HG03521 (cell line): ENCODE measurements around the gene SLC22A7.

Experiments
- ATAC-seq: cut with Tn5 transposase; IDR thresholded peaks from one replicate; pipeline ENCODE4 v1.9.1; 2021; ENCODE audit warnings: mild to moderate bottlenecking, moderate library complexity; ENCODE audit not compliant: unreplicated experiment

SLC22A7 gene

DNA sequence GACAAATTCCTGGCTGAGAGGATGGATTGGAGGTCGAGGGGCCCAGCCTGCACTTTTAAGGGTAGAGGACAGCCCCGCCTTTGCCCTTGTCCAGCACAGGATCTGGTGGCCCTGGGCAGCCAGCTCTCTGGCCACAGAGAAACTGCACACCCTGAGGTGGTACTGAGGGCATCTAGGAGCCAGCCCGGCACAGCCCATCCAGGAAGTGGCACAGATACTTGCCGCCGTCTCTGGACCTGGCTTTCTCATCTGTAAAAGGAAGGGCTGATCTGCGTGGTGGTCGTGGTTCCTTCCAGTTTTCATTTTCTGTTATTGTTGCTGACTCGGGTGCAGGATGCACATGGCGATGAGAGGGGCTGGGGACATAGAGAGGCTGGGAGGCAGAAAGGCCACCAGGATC lies 16.0 kb upstream of the SLC22A7 start:
- no peak for ATAC-seq

DNA sequence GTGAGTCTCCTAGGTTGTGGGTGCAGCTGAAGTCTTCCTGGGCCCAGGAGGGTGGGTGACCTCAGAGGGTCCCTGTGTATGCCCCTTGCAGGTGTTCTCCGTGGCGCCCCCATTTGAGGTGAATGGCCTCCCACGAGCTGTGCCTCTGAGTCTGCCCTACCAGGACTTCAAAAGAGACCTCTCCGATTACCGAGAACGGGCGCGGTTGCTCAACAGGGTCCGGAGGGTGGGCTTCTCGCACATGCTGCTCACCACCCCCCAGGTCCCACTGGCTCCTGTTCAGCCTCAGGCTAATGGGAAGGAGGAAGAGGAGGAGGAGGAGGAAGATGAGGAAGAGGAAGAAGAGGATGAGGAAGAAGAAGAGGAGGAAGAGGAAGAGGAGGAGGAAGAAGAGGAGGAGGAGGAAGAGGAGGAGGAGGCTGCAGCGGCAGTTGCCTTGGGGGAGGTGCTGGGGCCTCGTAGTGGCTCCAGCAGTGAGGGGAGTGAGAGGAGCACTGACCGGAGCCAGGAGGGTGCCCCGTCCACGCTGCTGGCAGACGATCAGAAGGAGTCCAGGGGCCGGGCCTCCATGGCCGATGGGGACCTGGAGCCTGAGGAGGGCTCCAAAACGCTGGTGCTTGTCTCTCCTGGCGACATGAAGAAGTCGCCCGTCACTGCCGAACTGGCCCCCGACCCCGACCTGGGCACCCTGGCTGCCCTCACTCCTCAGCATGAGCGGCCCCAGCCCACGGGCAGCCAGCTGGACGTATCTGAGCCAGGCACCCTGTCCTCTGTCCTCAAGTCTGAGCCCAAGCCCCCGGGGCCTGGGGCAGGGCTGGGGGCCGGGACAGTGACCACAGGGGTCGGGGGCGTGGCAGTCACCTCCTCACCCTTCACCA lies 15.2 kb upstream of the SLC22A7 start:
- ATAC-seq: no peak

DNA sequence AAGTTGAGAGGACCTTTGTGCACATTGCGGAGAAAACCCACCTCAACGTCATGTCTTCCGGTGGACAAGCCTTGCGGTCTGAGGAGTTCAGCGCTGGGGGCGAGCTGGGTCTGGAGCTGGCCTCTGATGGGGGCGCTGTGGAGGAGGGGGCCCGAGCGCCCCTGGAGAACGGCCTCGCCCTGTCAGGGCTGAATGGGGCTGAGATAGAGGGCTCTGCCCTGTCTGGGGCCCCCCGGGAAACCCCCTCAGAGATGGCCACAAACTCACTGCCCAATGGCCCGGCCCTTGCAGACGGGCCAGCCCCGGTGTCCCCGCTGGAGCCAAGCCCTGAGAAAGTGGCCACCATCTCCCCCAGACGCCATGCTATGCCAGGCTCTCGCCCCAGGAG lies 14.6 kb upstream of the SLC22A7 start:
- ATAC-seq: no peak

DNA sequence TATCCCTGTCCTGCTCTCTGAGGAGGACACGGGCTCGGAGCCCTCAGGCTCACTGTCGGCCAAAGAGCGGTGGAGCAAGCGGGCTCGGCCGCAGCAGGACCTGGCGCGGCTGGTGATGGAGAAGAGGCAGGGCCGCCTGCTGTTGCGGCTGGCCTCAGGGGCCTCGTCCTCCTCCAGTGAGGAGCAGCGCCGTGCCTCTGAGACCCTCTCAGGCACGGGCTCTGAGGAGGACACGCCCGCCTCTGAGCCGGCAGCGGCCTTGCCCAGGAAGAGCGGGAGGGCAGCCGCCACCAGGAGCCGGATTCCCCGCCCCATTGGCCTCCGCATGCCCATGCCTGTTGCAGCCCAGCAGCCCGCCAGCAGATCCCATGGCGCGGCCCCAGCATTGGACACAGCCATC lies 14.2 kb upstream of the SLC22A7 start:
- no peak for ATAC-seq

DNA sequence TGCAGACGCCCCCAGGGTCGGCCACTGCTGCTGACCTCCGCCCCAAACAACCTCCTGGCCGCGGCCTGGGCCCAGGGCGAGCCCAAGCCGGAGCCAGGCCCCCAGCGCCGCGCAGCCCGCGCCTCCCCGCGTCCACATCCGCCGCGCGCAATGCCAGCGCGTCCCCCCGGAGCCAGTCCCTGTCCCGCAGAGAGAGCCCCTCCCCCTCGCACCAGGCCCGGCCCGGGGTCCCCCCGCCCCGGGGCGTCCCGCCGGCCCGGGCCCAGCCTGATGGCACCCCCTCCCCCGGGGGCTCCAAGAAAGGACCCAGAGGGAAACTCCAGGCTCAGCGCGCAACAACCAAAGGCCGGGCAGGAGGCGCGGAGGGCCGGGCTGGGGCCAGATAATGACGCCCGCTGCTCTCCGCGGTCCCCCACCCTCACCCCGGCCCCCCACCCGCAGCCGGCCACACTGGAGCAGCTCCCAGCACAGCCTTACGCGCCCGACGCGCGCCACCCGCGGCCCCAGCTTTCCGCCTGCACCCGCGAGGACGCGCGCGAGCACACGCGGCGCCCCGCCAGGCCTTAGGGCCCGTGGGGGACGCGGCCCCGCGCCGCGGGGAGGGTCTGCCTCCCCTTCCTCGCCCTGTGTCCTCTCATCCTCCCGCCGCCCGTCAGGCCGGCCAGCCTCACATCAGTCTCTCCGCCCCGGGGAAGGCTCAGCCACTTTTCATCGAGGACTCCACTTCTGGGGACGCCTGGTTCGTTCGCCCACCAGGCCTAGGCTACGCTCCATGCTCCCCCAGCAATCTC lies 12.9 kb upstream of the SLC22A7 start:
- no peak for ATAC-seq

- no peak for ATAC-seq
Measured at GRCh38 chr6:43285832-43286231, 12.2 kb upstream of the SLC22A7 start.

GRCh38 chr6:43286456-43286979 lies 11.5 kb upstream of the SLC22A7 start:
- ATAC-seq: no peak

- ATAC-seq: no peak
Measured at GRCh38 chr6:43286980-43287716, 10.9 kb upstream of the SLC22A7 start.

GRCh38 chr6:43287717-43288679 lies 10.1 kb upstream of the SLC22A7 start:
- ATAC-seq: no peak

DNA sequence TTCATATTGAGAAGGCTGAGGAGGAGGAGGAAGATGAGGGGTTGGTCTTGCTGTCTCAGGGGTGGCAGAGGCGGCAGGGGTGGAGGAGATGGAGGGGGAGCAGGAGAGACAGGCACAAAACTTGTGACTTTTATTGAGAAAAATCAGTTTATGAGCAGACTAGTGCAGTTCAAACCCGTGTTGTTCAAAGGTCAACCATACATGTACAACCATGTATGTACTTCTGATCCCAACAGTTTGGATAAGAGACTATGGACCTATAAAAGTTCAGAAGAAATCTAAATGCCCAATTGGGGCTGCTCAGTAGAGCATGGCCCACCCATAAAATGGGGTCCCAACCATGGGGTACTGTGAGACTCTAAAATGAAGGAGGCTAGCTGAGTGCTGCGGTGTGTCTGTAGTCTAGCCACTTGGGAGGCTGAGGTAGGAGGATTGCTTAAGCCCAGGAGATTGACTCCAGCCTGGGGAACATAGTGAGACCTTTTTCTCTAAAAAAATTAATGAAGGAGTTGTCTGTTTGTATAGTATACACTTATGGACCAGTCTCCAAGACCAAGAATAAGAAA lies 7.6 kb upstream of the SLC22A7 start:
- no peak for ATAC-seq

GRCh38 chr6:43290905-43291355 lies 7.1 kb upstream of the SLC22A7 start:
- no peak for ATAC-seq

GRCh38 chr6:43291708-43292107 lies 6.4 kb upstream of the SLC22A7 start:
- no peak for ATAC-seq

- ATAC-seq: no peak
Measured at GRCh38 chr6:43292341-43292740, 5.7 kb upstream of the SLC22A7 start.

DNA sequence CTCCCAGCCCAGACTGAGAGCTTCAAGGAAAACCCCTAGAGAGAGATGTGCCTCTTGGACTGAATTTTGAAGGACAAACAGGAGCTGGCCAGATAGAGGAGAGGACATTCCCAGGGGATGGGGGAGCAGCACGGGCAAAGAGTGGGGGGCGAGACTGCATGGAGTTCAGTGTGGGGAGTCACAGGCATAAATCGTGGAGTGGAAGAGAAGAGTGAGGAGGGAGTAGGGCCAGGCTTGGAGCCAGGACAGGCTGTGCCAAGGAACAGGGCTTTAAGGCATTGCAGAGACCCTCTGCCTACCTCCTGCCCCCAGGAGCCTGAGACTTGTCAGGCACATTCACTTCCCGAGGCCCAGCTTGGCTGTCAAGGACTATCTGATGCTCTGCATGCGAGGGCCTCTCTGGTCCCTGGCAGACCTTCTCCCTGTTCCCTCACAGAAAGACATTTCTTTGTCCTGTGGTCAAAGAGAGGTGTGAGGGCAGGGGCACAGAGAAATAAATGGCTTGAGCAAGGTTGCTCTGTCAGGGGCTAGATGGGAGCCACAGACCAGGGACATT lies 5.2 kb upstream of the SLC22A7 start:
- no peak for ATAC-seq

GRCh38 chr6:43293698-43294097 lies 4.4 kb upstream of the SLC22A7 start:
- no peak for ATAC-seq

DNA sequence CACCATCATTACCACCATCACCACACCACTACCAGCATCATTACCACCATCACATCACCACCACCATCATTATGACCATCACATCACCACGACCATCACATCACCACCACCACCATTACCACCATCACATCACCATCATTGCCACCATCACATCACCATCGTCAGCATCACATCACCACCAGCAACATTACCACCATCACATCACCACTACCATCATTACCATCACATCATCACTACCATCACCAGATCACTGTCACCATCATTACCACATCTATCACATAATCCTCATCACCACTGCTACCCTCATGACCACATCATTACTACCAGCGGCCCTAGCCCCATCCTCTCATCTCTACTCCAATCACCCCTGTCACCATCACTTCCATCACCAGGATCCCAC lies 3.5 kb upstream of the SLC22A7 start:
- no peak for ATAC-seq

DNA sequence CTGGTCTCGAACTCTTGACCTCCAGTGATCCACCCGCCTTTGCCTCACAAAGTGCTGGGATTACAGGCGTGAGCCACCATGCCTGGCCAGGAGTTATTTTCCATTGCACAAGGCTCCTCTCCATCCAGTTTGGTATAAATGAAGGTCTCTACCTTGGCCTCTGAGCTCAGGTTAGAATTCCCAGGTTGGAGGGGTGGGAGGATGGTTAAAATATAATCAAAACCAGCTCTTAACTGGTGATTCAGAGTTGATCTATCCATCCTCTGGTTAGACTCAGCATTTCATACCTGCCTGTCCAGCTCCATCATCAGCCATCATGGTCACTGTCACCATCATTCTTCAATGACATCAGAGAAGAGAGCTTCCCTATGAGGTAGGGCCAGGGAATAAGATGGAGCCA lies 2.6 kb upstream of the SLC22A7 start:
- no peak for ATAC-seq

GRCh38 chr6:43296780-43297497 lies 1.1 kb upstream of the SLC22A7 start:
- ATAC-seq: no peak
